Stimulated activated naive CD8-positive, alpha-beta T cell treated with anti-CD3 and anti-CD28 coated beads, Interleukin-15, amount 100 ng/mL, for 72 hours (primary cell): Measurements from ENCODE around the gene TGFBR2.
A peak's percentile ranks its signal among the peaks of the same experiment; 100 is the strongest.

Experiments
- ATAC-seq: fragments of 150-1000 bp; cut with Tn5 transposase; 2 replicates; pipeline ENCODE4 v1.10.0; 2021; ENCODE audit warnings: mild to moderate bottlenecking, moderate library complexity
- DNase-seq, 2 donors: peaks; one replicate each; pipeline ENCODE4 v3.0.0; 2021 to 2022
- H3K27ac Mint-ChIP-seq, 2 donors: one replicate each; pipeline ENCODE4 v1.8.0; 2022; ENCODE audit warnings: mild to moderate bottlenecking in 2 of 2, mixed read lengths in 2 of 2, moderate library complexity in 2 of 2
- H3K27me3 Mint-ChIP-seq: one replicate; pipeline ENCODE4 v1.8.0; 2022; ENCODE audit warnings: mixed read lengths
- H3K4me1 Mint-ChIP-seq: one replicate; pipeline ENCODE4 v1.8.0; 2022; ENCODE audit warnings: mild to moderate bottlenecking, mixed read lengths
- H3K4me3 Mint-ChIP-seq, 2 donors: one replicate each; pipeline ENCODE4 v1.8.0; 2022; ENCODE audit warnings: mild to moderate bottlenecking in 2 of 2, mixed read lengths in 2 of 2, moderate library complexity in 1 of 2
- H3K9me3 Mint-ChIP-seq, 2 donors: one replicate each; pipeline ENCODE4 v1.8.0; 2022; ENCODE audit warnings: mixed read lengths in 2 of 2

Gene TGFBR2

DNA sequence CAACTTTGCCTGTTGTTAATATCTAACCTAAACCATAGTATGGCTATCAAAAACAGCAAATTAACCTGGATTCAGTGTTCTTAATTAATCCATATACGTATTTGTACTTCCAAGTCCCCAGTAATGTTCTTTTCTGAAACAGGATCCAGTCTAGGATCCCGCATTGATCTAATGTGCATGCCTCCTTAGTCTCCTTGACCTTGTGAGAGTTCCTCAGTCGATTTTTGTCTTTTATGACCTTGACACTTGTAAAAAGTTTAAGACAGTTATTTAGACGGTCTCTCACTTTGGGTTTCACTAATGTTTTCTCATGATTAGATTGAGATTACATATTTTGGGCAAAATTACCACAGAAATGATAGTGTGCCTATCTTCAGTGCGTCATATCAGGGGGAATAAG is 69.4 kb downstream of the TGFBR2 start:
- ATAC-seq = no peak
- Mint-ChIP-seq H3K4me3 (peak overlapping the region in 1 of 2 donors; percentile 9), H3K27me3 (no peaks in the 10 kb centered on the region), H3K27ac (peak overlapping the region; percentile 61 to 68), H3K4me1 (peaks cover 97% of the 10 kb centered on the region), H3K9me3 (peaks cover 4 to 7% of the 10 kb centered on the region in 2 donors)
- DNase-seq = no peak

DNA sequence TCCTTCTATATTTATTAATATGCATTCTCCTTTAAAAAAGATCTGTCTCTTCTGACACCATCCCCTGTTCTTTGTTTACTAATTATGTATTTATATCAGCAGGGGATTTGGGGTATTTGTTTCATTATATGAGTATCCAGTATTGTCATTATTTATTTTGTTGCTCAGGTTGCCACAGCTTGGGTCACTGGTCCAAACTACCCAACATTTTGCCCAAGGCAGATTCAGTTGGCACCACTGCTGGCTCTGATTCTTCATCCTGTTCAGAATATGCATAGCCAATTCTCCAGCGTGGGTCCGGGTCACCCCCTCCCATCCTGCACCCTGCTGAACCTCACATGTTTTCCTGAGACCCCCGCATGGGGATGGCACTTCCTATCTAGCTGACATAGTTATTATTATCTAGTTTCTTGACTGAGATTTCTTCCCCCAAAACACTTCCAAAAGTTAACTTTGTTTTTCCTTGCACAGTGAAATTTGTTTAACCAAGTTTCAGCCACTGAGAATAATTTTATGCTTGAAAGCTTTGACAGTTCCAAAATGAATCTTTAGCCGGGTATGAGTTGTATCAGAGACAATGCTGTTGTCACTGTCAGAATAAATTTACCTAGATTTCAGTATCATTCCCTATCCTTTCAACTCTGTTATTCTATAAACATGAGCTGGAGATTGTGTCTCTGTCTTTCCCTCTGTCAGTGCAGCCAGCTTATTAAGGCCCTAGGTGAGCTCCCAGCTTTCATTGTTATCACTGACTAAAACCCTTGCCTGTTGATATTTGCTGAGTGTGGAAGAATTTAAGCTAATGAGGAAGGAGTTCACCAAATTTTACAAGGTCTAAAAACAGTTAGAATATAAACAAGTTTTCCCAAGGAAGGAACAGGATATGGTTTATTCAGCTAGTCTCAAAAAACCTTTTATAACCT is 70.3 kb downstream of the TGFBR2 start:
- no peak for DNase-seq
- H3K27ac Mint-ChIP-seq = peak overlapping the region; percentile 75 to 83
- no peaks in the 10 kb centered on the region for H3K27me3 Mint-ChIP-seq
- ATAC-seq = no peak
- H3K9me3 Mint-ChIP-seq = peaks cover 4 to 7% of the 10 kb centered on the region in 2 donors
- H3K4me3 Mint-ChIP-seq = no peak overlapping the region
- H3K4me1 Mint-ChIP-seq = peaks cover 97% of the 10 kb centered on the region

DNA sequence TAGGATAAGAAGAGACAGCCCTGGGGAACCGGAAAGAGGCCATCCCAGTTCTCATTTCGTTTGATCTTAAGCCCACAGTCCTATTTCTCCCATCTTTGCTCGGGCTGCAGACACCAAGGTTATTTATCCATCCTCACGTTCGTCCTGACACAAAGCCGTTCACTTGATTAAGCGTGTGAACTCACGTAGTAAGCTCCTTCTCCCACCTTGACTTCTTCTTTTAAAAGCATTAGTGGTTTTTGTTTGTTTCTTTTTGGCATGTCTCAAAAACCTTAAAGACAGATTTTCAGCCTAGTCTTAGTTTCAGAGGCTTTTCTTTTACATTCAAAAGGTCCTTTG is 70.9 kb downstream of the TGFBR2 start:
- DNase-seq = no peak
- Mint-ChIP-seq H3K4me3 (peak overlapping the region in 1 of 2 donors; percentile 14), H3K9me3 (peaks cover 4 to 7% of the 10 kb centered on the region in 2 donors), H3K4me1 (peaks cover 97% of the 10 kb centered on the region), H3K27me3 (no peaks in the 10 kb centered on the region), H3K27ac (peak overlapping the region in 1 of 2 donors; percentile 69)
- ATAC-seq = no peak

DNA sequence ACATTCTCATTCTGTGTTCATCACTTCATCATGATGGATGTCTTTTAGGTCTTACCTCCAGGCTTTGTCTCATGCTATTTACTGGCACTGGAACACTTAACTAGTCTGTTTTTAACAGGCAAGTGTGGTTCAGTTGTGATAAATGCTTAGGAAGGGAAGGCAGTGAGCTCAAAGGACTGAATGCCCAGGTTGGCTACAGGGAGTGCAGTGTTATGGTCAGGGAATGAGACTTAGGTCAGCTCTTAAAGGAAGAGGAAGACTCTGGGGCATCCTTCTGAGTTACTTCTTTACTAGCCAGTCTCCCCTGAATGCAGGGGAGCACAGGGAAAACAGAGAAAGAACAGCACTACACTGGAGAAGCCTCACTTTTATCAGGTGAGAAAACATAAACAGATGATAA is 72.6 kb downstream of the TGFBR2 start:
- ATAC-seq (no peak), DNase-seq (no peak)
- Mint-ChIP-seq H3K27me3 (no peaks in the 10 kb centered on the region), H3K27ac (peak overlapping the region; percentile 81 to 82), H3K4me1 (peaks cover 96% of the 10 kb centered on the region), H3K4me3 (no peak overlapping the region), H3K9me3 (peaks cover 4 to 7% of the 10 kb centered on the region in 2 donors)

DNA sequence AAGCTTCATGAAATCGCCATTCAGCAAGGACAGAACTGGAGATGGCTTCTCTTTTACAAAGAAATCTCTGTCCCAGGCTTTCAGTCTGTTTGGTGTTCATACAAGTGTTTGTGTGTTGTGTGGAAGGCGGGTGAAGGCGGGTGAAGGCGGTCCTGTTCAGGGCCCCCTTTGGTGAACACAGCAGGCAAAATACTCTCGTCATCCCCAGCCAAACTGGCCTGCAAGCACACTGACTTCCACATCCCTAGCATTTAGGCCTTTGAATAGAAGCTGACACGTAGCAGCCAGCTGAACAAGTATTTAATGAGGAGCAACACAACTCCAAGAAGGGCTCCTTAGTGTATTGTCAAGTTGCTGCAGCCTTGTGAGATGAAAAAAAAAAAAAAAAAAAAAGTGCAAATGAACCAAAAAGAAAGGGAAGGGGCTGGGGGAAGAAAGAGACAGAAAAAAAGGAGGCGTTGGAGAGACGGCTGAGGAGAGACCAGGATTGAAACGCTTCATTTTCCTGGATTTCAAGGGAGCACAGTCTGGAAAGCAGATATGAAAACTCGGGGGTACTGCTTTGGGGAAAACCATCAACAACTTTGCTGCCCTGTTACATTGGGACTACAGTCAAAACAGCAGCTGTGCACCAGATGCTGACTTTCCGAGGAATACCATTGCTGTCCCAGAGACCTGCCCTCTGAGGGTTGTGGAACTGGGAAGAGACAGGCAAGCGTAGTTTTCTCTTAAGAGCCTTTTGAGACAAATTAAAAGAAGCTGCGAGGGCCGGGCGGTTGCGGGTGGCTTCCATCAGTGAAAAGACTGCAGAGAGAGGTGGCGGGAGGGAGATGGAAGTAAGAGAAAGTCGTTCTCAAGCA is 74.6 kb downstream of the TGFBR2 start:
- Mint-ChIP-seq H3K9me3 (peaks cover 4 to 7% of the 10 kb centered on the region in 2 donors), H3K4me1 (peaks cover 97% of the 10 kb centered on the region), H3K27ac (peak overlapping the region; percentile 71 to 84), H3K27me3 (no peaks in the 10 kb centered on the region), H3K4me3 (peak overlapping the region; percentile 70 to 83)
- DNase-seq = no peak
- no peak for ATAC-seq

DNA sequence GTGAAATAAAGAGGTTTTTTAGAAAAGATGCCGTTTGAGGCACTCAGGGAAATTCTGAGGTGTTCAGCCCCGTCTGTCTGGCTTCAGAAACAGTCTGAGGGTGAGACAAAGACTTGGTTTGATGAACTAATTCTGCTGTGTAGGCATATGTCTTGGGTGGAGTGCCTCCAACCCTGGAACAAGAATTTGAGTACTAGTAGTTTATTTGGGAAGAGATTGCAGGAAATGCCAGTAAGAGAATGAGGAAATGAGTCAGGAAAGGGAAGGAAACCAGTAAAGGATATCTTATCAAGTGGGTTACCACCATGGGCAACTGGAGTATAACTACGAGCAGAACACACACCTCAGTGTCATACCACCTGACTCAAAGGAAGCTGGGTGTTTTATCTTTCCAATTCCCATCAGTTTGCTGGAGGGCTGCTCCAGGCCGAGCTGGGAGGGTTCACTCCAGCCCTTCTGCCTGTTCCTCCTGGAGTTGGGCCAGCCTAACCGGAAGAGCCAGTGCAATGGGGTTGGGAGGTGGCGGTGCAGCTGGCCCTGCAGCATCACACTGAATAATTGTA is 75.3 kb downstream of the TGFBR2 start:
- ATAC-seq = peak; percentile 50
- H3K4me1 Mint-ChIP-seq = peaks cover 97% of the 10 kb centered on the region
- H3K9me3 Mint-ChIP-seq = peaks cover 4 to 7% of the 10 kb centered on the region in 2 donors
- peak overlapping the region; percentile 29 to 57 for H3K4me3 Mint-ChIP-seq
- no peaks in the 10 kb centered on the region for H3K27me3 Mint-ChIP-seq
- H3K27ac Mint-ChIP-seq = peak overlapping the region; percentile 84 to 87
- DNase-seq = no peak

DNA sequence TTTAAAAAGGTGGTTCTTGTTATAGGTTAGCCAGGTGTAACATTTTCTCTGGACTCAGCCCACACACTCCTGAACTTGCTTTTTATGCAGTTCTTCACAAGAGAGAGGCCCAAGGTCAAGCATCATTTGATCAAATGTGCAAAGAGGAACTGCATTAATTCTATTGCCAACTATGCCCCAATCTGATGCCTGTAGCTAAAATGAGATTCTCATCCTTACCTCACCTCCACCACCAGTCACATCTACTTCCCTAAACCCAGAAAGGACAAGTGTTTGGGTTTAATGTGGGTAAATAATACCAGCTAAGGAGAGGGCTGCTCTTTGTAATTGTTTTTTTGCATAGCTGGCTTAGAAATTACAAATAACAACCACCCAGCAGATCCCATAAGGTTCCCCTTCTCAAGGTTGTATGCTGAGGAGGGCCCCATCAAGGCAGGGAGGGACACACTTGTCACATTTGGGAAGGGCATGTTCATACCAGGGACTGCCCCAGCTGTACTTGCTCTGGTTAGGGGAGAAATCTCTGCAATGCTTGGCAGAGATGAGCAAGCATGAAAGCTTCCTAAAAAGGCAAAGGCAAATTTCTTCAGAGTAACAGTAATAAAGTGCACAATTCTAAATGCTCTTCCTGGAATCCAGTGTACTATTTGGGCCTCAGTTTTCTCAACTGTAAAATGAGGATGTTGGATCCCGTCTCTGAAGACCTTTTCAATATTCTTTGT is 76.2 kb downstream of the TGFBR2 start:
- Mint-ChIP-seq H3K9me3 (peaks cover 0 to under 1% of the 10 kb centered on the region in 2 donors), H3K27me3 (no peaks in the 10 kb centered on the region), H3K4me3 (peak overlapping the region; percentile 53 to 57), H3K4me1 (peaks cover 97% of the 10 kb centered on the region), H3K27ac (peak overlapping the region; percentile 84 to 87)
- ATAC-seq (peak; percentile 65), DNase-seq (no peak)

DNA sequence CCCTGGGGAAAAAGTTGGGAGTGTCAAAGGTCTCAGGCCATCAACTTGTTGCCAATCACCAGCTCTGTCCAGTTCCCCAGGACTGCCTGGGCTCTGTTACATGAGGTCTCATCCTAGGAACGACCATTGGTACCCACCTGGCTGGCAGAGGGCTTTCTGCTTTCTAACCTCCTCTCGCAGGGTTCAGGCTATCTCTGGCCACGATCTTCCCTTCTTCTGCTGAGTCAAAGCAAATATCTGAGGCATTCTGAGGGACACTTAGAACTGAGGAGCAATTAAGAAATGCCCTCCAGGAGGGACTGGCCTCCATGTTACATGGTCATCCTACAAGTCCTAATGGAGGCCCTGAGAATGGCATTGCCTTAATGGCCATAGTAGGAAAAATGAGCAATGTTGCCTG is 77.4 kb downstream of the TGFBR2 start:
- no peak for DNase-seq
- Mint-ChIP-seq H3K9me3 (no peaks in the 10 kb centered on the region), H3K4me3 (peak overlapping the region in 1 of 2 donors; percentile 1), H3K4me1 (peaks cover 97% of the 10 kb centered on the region), H3K27me3 (no peaks in the 10 kb centered on the region), H3K27ac (peak overlapping the region; percentile 48 to 80)
- no peak for ATAC-seq

DNA sequence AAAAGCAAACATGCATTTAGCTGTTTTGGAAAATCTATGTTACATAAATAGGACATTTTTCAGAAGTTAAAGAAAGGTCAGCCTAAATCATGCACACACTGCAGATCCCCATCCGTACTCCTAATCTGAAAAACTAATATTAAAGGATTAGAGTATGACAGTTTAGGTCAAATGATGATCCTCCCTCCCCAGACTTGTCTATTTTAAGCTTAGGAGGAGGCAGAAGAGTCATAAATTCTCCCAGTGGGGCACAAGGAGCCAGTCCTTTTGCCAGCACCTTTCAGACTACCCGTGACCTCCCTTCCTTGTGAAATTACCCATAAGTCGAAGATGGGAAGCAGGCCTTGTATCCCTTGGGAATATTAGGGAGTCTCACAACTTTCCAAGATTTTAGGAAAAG is 78.0 kb downstream of the TGFBR2 start:
- H3K27me3 Mint-ChIP-seq = no peaks in the 10 kb centered on the region
- no peak overlapping the region for H3K4me3 Mint-ChIP-seq
- no peaks in the 10 kb centered on the region for H3K9me3 Mint-ChIP-seq
- ATAC-seq (no peak), DNase-seq (no peak)
- H3K27ac Mint-ChIP-seq = peak overlapping the region in 1 of 2 donors; percentile 87
- H3K4me1 Mint-ChIP-seq = peaks cover 97% of the 10 kb centered on the region

DNA sequence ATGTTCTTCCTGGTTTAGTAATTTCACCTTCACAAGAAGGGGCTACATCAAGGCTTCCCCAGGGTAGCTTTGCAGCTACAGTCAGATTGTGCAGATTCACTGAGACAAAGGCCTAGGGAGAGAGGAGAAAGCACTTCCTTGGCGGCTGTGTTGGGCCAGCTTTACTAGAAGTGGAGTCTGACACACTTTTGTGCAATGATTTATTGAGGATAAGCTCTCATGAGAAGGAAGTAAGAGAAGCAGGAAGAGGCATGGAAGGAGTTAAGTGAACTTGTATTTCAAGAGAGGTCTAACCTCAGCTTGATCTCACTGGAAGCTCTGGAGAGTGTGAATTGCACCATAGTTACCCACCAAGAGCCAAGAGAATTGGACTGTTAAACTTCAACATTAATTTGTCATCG is 78.9 kb downstream of the TGFBR2 start:
- Mint-ChIP-seq H3K27ac (peak overlapping the region; percentile 87 to 91), H3K4me1 (peaks cover 98% of the 10 kb centered on the region), H3K9me3 (no peaks in the 10 kb centered on the region), H3K4me3 (peak overlapping the region; percentile 21 to 51), H3K27me3 (no peaks in the 10 kb centered on the region)
- DNase-seq (peak in 1 of 2 donors; percentile 33), ATAC-seq (peak; percentile 63)

DNA sequence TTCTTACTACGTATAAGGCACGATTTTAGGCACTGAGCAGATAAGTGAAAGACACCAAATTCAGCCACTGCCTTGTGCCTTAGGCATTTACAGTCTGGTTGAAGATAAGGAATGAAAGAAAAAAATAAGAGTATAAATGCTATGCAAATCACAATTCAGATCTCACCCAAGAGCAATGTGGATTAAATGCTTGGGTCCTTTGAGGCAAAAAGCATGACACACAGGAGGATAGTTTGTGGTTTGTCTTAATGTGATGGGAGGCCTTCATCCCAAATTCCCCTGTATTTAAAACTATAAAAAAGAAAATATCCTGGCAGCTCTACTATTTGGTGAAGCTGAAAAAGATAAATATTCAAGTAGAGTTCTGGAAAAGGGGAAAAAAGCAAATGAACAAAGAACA is 79.8 kb downstream of the TGFBR2 start:
- DNase-seq (no peak), ATAC-seq (no peak)
- Mint-ChIP-seq H3K9me3 (no peaks in the 10 kb centered on the region), H3K27me3 (no peaks in the 10 kb centered on the region), H3K4me3 (no peak overlapping the region), H3K27ac (peak overlapping the region; percentile 5 to 40), H3K4me1 (peaks cover 98% of the 10 kb centered on the region)

DNA sequence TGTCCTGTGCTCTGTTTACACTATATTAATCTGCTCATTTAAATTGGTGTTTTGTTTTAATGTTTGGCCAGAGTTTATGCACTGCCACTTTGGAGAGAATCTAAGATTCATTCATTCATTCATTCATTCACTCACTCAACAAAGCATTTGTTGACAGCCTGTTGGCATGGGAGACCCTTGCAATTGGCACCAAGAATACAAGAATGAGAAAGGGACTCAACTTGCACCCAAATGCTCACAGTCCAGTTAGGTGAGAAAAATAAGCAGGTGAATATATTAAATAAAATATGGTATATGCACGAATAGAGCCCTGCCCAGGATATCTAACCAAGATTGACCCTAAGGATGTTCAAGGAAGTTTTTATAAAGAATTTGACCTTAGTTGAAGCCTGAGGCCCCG is 80.4 kb downstream of the TGFBR2 start:
- Mint-ChIP-seq H3K9me3 (no peaks in the 10 kb centered on the region), H3K27ac (peak overlapping the region; percentile 5 to 85), H3K27me3 (no peaks in the 10 kb centered on the region), H3K4me3 (no peak overlapping the region), H3K4me1 (peaks cover 98% of the 10 kb centered on the region)
- DNase-seq (no peak), ATAC-seq (no peak)

DNA sequence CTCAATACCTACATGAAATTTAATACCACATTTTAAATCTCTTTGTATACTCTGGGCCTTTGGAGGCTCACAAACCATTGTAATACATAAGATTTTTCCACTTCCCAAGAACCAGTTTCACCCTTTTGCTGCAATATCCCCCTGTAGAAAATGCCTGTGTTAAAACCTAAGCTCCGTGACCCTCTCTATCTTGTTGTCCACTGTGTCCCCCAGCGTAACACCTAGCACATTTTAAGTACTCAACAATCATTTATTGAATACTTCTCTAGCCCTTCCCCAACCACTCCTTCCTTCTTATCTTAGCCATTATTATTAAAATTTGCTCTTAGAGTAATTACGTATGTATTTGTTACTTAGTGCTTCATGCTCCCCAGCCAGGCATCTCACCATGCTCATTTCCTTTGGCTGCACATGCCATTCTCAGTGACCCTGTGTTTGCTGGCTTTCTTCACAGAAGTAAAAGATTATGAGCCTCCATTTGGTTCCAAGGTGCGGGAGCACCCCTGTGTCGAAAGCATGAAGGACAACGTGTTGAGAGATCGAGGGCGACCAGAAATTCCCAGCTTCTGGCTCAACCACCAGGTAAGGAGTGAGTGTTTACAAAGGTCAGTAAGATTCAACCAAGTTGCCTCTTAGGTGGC is 81.6 kb downstream of the TGFBR2 start:
- ATAC-seq = no peak
- H3K4me1 Mint-ChIP-seq = peaks cover 98% of the 10 kb centered on the region
- H3K4me3 Mint-ChIP-seq = peak overlapping the region; percentile 17 to 28
- no peak for DNase-seq
- no peaks in the 10 kb centered on the region for H3K27me3 Mint-ChIP-seq
- no peaks in the 10 kb centered on the region for H3K9me3 Mint-ChIP-seq
- H3K27ac Mint-ChIP-seq = peak overlapping the region in 1 of 2 donors; percentile 83

DNA sequence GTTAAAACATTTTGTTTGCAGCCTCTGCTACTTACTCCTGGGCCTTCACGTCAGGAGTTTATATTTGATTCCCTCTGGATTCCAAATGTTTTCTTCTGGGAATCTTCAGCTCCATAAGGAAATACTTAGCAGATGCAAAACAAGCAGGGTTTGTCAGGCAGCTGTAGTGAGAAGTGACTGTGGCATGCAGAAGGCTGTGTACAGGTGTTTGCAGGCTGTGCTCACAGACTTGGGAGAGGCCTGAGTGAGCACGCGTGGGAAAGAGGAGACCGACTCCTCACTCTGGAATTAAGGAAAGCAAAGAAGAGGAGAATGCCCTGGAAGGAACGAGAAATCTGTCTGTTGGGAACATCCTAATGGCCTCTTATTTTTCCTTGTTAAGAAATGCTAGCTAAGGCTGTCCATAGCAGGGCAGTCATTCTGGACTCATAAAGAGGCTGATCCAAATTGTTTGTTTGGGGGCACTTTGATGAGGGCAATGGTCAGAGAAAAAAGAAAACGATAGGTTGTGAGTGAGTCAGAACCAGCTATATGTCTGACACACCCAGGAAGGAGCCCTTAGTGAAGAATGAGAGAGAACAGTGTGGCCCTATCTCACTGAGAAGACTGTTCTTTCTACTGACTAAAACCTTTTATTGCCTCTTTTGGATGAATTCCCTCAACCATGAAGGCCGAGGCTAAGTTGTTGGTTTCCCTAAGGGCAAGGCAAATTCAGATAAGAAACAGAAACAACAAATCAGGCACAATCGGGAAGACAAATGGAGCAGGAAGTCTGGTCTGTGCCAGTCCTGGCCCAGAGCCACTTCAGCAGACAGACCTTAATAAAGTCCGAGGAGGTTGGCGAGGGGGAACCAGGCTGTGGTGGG is 82.6 kb downstream of the TGFBR2 start:
- Mint-ChIP-seq H3K27me3 (no peaks in the 10 kb centered on the region), H3K4me3 (peak overlapping the region; percentile 61 to 81), H3K4me1 (peaks cover 95% of the 10 kb centered on the region), H3K9me3 (no peaks in the 10 kb centered on the region), H3K27ac (peak overlapping the region; percentile 87 to 97)
- no peak for DNase-seq
- peak; percentile 89 for ATAC-seq
